NCI-H526 treated with DMSO at 0.1 percent for 48 hours (cell line): Measurements from ENCODE around the gene PTRH2.
"Not testable (repeated sequence)": the region's sequence is repeated elsewhere in the genome, so short reads cannot be mapped to it uniquely, and the experiment has no call there.

Experiments used
- DNase-seq: peaks from one replicate; lab custom pipeline; 2025; lab: John Stamatoyannopoulos, UW

PTRH2 gene

DNA sequence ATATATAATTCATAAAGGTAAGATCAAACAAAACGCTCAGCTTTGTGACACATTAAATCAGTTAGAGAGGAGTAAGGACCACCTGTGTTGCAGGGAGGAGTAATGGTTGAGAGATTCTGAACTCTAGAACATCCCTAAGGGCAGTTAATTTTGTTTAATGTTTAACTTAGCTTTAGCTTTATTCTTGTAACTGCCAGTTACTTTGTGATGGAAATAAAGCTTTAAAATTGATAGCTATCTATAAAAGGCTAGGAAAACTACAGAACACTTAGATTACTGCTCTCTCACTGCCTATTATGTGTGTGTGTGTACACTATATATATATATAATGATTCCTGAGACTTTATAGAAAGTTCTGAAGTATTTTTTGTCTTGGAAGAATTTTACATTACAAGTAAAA is 37.8 kb downstream of the PTRH2 start:
- peak; percentile 40 for DNase-seq

DNA sequence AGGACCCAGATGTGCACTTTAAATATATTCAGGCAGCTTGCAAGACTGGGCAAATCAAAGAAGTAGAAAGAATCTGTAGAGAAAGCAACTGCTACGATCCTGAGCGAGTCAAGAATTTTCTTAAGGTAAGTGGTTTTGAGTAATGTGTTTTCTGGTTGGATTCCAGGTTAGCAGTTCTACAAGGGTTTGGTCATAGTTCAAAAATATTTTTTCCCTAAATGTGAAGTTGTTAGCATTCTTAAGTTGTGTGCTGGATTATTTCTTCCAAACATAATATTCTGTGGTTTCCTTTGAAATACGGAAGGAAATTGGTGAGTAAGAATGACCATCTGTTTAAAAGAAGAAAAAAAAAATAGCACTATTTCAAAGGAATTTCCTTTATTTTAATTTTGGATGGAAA is 38.4 kb downstream of the PTRH2 start:
- DNase-seq, result no peak

DNA sequence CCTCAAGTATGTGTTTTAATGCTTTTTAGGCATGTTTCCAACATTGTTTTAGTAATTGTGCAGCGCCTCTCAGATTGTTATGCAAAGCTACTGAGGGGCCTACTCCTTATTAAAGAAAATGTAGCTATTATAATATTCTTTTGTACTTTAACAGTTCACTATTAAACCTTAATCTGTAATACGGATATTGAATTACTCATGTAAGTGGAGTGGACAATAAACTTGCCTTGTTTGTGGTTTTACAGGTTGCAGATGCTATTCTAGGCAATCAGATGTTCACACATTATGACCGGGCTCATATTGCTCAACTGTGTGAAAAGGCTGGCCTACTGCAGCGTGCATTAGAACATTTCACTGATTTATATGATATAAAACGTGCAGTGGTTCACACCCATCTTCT is 41.0 kb downstream of the PTRH2 start:
- no peak for DNase-seq

DNA sequence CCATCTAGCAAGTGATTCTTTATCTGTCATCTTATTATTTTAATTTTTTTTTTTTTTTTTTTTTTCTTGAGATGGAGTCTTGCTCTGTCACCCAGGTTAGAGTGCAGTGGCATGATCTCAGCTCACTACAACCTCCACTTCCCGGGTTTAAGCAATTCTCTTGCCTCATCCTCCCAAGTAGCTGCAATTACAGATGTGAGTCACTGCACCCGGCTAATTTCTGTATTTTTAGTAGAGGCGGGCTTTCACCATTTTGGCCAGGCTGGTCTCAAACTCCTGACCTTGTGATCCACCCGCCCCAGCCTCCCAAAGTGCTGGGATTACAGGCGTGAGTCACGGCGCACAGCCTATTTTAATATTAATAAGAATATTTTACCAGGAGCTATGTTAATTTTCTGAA is 50.6 kb downstream of the PTRH2 start:
- not testable (repeated sequence) for DNase-seq

DNA sequence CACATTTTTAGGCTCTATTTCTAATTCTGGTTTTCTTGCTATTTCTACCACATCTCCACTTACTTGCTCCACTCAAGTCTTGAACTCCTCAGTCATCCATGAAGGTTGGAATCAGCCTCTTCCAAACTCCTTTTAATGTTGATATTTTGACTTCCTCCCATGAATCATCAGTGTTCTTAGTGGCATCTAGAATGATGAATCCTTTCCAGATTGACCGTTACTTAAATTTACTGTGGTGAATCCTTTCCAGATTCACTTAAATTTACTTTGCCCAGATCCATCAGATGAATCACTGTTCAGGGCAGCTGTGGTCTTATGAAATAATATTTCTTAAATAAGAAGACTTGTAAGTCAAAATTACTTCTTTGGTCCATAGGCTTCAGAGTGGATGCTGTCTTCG is 55.1 kb downstream of the PTRH2 start:
- DNase-seq, result no peak

DNA sequence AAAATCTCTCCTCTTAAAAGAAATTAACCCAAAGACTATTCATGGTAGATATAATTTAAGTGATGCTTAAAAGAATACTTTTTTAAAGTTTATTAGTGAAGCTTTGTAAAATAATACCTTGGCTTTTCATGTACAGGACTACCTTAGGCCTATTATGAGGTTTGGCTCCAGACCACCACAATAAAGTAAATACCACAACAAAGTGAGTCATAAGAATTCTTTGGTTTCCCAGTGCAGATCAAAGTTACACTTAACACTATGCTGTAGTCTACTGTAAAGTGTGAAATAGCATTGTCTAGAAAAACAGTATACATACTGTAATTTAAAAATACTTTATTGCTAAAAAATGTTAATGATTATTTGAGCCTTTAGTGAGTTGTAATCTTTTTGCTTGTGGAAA is 55.9 kb downstream of the PTRH2 start:
- no peak for DNase-seq

DNA sequence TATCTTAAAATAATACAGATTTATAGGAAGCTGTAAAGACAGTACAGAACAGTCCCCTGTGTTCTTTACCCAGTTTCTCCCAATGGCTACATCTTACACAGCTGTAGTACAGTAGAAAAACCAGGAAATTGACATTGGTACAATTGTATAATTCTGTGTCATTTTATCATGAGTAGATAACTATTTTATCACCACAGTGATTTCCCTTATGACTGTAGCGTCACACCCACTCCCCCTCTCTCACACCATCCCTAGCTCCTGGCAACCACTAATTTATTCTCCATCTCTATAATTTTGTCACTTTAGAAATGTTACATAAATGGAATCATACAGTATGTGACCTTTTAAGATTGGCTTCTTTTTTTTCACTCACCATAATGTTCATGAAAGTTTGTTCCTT is 56.6 kb downstream of the PTRH2 start:
- no peak for DNase-seq

DNA sequence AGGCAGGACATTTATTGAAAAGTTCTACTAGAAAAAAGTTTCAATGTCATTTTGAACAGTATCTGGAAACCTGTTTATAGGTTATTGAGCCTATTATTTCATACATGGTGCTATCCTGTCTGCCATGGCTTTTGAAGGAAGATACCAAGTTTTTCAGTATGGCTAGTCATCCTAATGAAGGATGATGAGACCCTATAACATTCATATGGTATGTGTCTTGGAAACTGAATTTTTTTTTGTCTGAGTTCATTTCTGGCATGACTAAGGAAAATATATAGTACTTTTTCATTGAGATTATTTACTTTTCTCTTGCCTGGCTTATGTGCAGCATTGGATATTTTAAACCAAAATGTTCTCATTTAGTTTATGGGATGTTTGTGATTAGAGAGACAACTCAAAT is 57.3 kb downstream of the PTRH2 start:
- no peak for DNase-seq
